Tibial artery (tissue), 4 donors: ENCODE data around the gene DDO.

Experiments used
- DNase-seq, 2 donors: peaks; one replicate each; pipeline ENCODE4 v3.0.0-alpha.2; 2019
- H3K27ac ChIP-seq, 2 donors: fragments of 200-600 bp; sonication (generic) in 1 of 2; 1 replicate in 1 of 2; 2 replicates in 1 of 2; pipeline ENCODE4 v1.5.1; 2018 to 2019; ENCODE audit warnings: mild to moderate bottlenecking in 1 of 2
- H3K27me3 ChIP-seq, 2 donors: fragments of 200-600 bp; sonication (generic) in 1 of 2; one replicate each; pipeline versions ENCODE4 v1.5.1 to v1.6.0; 2016 to 2019
- H3K36me3 ChIP-seq, 3 donors: fragments of 200-600 bp; sonication (generic) in 2 of 3; one replicate each; pipeline ENCODE4 v1.5.1; 2016 to 2019; ENCODE audit warnings: mild to moderate bottlenecking in 2 of 3
- H3K4me1 ChIP-seq, 4 donors: fragments of 200-600 bp; sonication (generic) in 2 of 4; 1 replicate in 3 of 4; 2 replicates in 1 of 4; pipeline ENCODE4 v1.5.1; 2016 to 2019
- H3K4me3 ChIP-seq, 2 donors: fragments of 200-600 bp; sonication (generic) in 1 of 2; 1 replicate in 1 of 2; 2 replicates in 1 of 2; pipeline ENCODE4 v1.5.1; 2018 to 2019; ENCODE audit warnings: mild to moderate bottlenecking in 2 of 2
- H3K9me3 ChIP-seq, 3 donors: fragments of 200-600 bp; sonication (generic) in 1 of 3; one replicate each; pipeline ENCODE4 v1.5.1; 2016 to 2019
- intact Hi-C: fragments of 100-400 bp; cut with DNase I; formaldehyde crosslinking; loops from one replicate; pipeline ENCODE4 v1.15.0; 2023; ENCODE audit warnings: low total_unique reads
- TF ChIP-seq, protein P1 (sequence below), 2 experiments: fragments of 200-600 bp in 1 of 2; fragments of 450-650 bp in 1 of 2; IDR thresholded peaks; one replicate each; pipeline ENCODE4 v1.5.1; 2017 to 2019; ENCODE audit warnings: antibody characterized with exemption in 2 of 2, mild to moderate bottlenecking in 1 of 2, moderate library complexity in 1 of 2

DDO gene

DNA sequence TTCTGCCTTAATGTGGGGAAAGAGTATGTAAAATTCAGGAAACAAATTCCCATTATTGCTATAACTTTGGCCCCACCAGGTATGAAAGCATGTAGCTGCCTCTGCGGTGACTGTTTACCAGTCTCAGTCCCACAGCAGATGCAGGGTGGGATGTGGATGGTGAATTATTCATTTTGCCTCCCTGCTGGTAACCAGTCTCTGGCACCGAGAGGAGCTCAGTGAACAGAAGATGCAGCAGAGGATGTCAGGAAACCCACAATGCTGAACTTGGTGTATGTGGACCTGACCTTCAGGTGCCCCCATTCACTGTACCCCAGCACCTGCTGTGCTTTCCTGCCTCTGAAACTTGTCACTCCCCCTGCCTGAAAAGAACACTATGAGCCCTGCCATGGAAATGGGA, 48.4 kb downstream of the DDO start:
- Histone ChIP-seq H3K36me3 (no peaks in the 10 kb centered on the region), H3K4me1 (peaks cover 0 to 25% (median 10%) of the 10 kb centered on the region in 4 donors), H3K9me3 (no peaks in the 10 kb centered on the region), H3K27me3 (no peaks in the 10 kb centered on the region), H3K4me3 (no peak overlapping the region), H3K27ac (no peak overlapping the region)
- DNase-seq = no peak
- TF ChIP-seq, protein P1, sequence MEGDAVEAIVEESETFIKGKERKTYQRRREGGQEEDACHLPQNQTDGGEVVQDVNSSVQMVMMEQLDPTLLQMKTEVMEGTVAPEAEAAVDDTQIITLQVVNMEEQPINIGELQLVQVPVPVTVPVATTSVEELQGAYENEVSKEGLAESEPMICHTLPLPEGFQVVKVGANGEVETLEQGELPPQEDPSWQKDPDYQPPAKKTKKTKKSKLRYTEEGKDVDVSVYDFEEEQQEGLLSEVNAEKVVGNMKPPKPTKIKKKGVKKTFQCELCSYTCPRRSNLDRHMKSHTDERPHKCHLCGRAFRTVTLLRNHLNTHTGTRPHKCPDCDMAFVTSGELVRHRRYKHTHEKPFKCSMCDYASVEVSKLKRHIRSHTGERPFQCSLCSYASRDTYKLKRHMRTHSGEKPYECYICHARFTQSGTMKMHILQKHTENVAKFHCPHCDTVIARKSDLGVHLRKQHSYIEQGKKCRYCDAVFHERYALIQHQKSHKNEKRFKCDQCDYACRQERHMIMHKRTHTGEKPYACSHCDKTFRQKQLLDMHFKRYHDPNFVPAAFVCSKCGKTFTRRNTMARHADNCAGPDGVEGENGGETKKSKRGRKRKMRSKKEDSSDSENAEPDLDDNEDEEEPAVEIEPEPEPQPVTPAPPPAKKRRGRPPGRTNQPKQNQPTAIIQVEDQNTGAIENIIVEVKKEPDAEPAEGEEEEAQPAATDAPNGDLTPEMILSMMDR (IDR thresholded peaks at IDR 0.05) = no peak
- intact Hi-C loops = no loop called here

- intact Hi-C loops = no loop called here
- TF ChIP-seq, protein P1 (IDR thresholded peaks at IDR 0.05) = no peak
These were observed 49.1 kb downstream of the DDO start for GRCh38 chr6:110366256-110366655.

DNA sequence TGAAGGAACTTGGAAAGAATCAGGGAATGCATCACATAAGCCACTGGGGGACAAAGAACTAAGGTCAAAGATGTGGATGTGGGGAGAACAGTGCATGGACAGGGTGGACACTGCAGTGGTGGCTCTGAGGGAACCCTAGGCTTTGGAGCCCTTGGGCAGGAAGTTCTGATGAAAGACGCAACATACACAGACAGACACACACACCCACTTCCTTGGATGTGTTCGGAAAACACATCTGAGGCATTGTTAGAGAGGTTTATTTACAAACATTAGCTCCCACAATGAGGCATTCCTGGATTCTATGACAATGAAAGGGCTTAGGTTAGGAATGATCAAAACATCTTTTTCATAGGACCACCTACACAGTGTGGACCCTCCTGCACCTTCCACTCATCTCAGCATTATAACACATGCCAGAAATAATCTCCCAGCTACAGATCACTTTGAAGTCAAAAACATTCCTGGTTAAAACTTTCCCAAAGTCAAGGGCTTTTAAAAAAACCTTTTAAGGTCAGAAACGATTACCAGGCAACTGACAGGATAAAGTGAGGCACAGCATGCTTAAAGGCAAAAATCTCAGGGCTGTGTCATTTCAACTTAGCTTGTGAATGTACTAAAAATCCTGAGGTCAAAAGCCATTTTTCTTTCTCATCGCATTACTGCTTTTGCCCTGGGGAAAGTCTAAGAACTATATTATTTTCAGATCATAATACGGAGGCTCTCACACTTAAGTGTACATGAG, 50.8 kb downstream of the DDO start:
- no peaks in the 10 kb centered on the region for H3K27me3 ChIP-seq
- peaks cover 0 to 28% (median 10%) of the 10 kb centered on the region in 4 donors for H3K4me1 ChIP-seq
- no peaks in the 10 kb centered on the region for H3K36me3 ChIP-seq
- intact Hi-C loops = no loop called here
- no peak overlapping the region for H3K4me3 ChIP-seq
- TF ChIP-seq, protein P1 (IDR thresholded peaks at IDR 0.05) = no peak
- no peak for DNase-seq
- H3K27ac ChIP-seq = peak overlapping the region; percentile 50 to 82
- H3K9me3 ChIP-seq = no peaks in the 10 kb centered on the region

More at GRCh38 chr6:110366256-110366655, 49.1 kb downstream of the DDO start:
- Histone ChIP-seq H3K27me3 (no peaks in the 10 kb centered on the region), H3K4me3 (no peak overlapping the region), H3K27ac (no peak overlapping the region), H3K9me3 (no peaks in the 10 kb centered on the region), H3K4me1 (peaks cover 0 to 25% (median 10%) of the 10 kb centered on the region in 4 donors), H3K36me3 (no peaks in the 10 kb centered on the region)
- no peak for DNase-seq

GRCh38 chr6:110363748-110364147, 51.6 kb downstream of the DDO start:
- peak overlapping the region; percentile 50 to 82 for H3K27ac ChIP-seq
- H3K4me1 ChIP-seq = peaks cover 0 to 33% (median 11%) of the 10 kb centered on the region in 4 donors
- H3K36me3 ChIP-seq = no peaks in the 10 kb centered on the region
- intact Hi-C loops = no loop called here
- H3K4me3 ChIP-seq = no peak overlapping the region
- TF ChIP-seq, protein P1 (IDR thresholded peaks at IDR 0.05) = no peak
- no peaks in the 10 kb centered on the region for H3K9me3 ChIP-seq
- H3K27me3 ChIP-seq = no peaks in the 10 kb centered on the region
- DNase-seq = peak in 1 of 2 donors; percentile 74

GRCh38 chr6:110360676-110361075, 54.7 kb downstream of the DDO start:
- no peaks in the 10 kb centered on the region for H3K9me3 ChIP-seq
- H3K27ac ChIP-seq = no peak overlapping the region
- TF ChIP-seq, protein P1 (IDR thresholded peaks at IDR 0.05) = no peak
- no peaks in the 10 kb centered on the region for H3K36me3 ChIP-seq
- no peak for DNase-seq
- intact Hi-C loops = no loop called here
- no peaks in the 10 kb centered on the region for H3K27me3 ChIP-seq
- peaks cover 0 to 56% (median 20%) of the 10 kb centered on the region in 4 donors for H3K4me1 ChIP-seq
- no peak overlapping the region for H3K4me3 ChIP-seq
